ENCODE measurements around the gene RNF224. TPM values are rescaled to one million over a fixed set of nuclear protein-coding genes. Genes with fewer than 3 reads are reported as not detected.

The RNF224 gene
- total RNA-seq, 4 donors from 2014 or later = 0.19 TPM; not detected in 3

- no peak for TF ChIP-seq CTCF (IDR thresholded peaks at IDR 0.05)
- ATAC-seq (ENCODE audit: low FRiP score) = no peak
- no peak for DNase-seq (ENCODE audit: low spot score)
These were observed 1.9 kb downstream of the RNF224 start for GRCh38 chr9:137228968-137229896.

GRCh38 chr9:137229903-137230704, 2.8 kb downstream of the RNF224 start:
- no peak for TF ChIP-seq CTCF (IDR thresholded peaks at IDR 0.05)
- ATAC-seq (ENCODE audit: low FRiP score) = no peak
- DNase-seq (ENCODE audit: low spot score) = no peak

GRCh38 chr9:137230705-137231371, 3.5 kb downstream of the RNF224 start, which contains the start of gene SLC34A3:
Gene SLC34A3, plus strand, starts transcription at chr9:137230901. Its CDS starts 802 bp downstream, at chr9:137231703.
- TF ChIP-seq CTCF (IDR thresholded peaks at IDR 0.05) = no peak
- ATAC-seq (ENCODE audit: low FRiP score) (no peak), DNase-seq (ENCODE audit: low spot score) (no peak)

GRCh38 chr9:137231372-137232039, 4.2 kb downstream of the RNF224 start:
- no peak for TF ChIP-seq CTCF (IDR thresholded peaks at IDR 0.05)

GRCh38 chr9:137232101-137232500, 4.8 kb downstream of the RNF224 start:
- no peak for DNase-seq (ENCODE audit: low spot score)
- ATAC-seq (ENCODE audit: low FRiP score) = no peak
- no peak for TF ChIP-seq CTCF (IDR thresholded peaks at IDR 0.05)

More at GRCh38 chr9:137231372-137232039, 4.2 kb downstream of the RNF224 start:
- no peak for ATAC-seq (ENCODE audit: low FRiP score)
- no peak for DNase-seq (ENCODE audit: low spot score)

- ATAC-seq (ENCODE audit: low FRiP score) = no peak
- no peak for TF ChIP-seq CTCF (IDR thresholded peaks at IDR 0.05)
- DNase-seq (ENCODE audit: low spot score) = no peak
These were observed 5.2 kb downstream of the RNF224 start for GRCh38 chr9:137232510-137232909.

Data from omental fat pad (tissue), 4 donors.